WTC11 (cell line): ENCODE results near the gene CDKN2AIPNL. TPM values are rescaled to one million over a fixed set of nuclear protein-coding genes. Genes with fewer than 3 reads are reported as not detected.

Source experiments
- ATAC-seq: fragments of 200-7000 bp; cut with Tn5 transposase; 2 replicates; pipeline ENCODE4 v1.10.0; 2021; ENCODE audit warnings: mild to moderate bottlenecking, moderate library complexity
- CTCF ChIA-PET: fragments of 300-600 bp; sonication (Branson Sonifier 250); formaldehyde crosslinking; loops from one replicate; lab custom pipeline; 2021; ENCODE audit warnings: antibody characterized with exemption; lab: Charles Lee
- POLR2A ChIA-PET: fragments of 350-600 bp; sonication (Branson Sonifier 250); formaldehyde crosslinking; loops from one replicate; lab custom pipeline; 2021; ENCODE audit warnings: antibody characterized with exemption; lab: Charles Lee
- DNase-seq: peaks from one replicate; pipeline ENCODE4 v3.0.0; 2021; ENCODE audit warnings: low spot score
- H3K27ac Mint-ChIP-seq: 2 replicates; pipeline ENCODE4 v1.8.0; 2021; ENCODE audit warnings: mixed read lengths
- H3K27me3 Mint-ChIP-seq: 2 replicates; pipeline ENCODE4 v1.8.0; 2021; ENCODE audit warnings: low read depth, mild to moderate bottlenecking, moderate library complexity, mixed read lengths
- H3K36me3 Mint-ChIP-seq: 2 replicates; pipeline ENCODE4 v1.8.0; 2021; ENCODE audit warnings: mixed read lengths
- H3K4me1 Mint-ChIP-seq: 2 replicates; pipeline ENCODE4 v1.8.0; 2022; ENCODE audit warnings: mixed read lengths
- H3K4me3 Mint-ChIP-seq: 2 replicates; pipeline ENCODE4 v1.8.0; 2021; ENCODE audit warnings: mild to moderate bottlenecking, moderate library complexity, mixed read lengths
- H3K9me3 Mint-ChIP-seq: 2 replicates; pipeline ENCODE4 v1.8.0; 2021; ENCODE audit warnings: mixed read lengths
- ARID4B ChIP-seq: sonication (generic); formaldehyde crosslinking; IDR thresholded peaks from 2 replicates; pipeline ENCODE4 v1.8.0; 2023; ENCODE audit warnings: missing genetic modification reagents, mild to moderate bottlenecking, borderline replicate concordance
- ATF3 ChIP-seq: sonication (generic); formaldehyde crosslinking; conservative IDR thresholded peaks from 2 replicates; pipeline ENCODE4 v1.8.1; 2022; ENCODE audit warnings: mild to moderate bottlenecking, missing genetic modification reagents
- E2F5 ChIP-seq: sonication (generic); formaldehyde crosslinking; IDR thresholded peaks from 2 replicates; pipeline ENCODE4 v1.8.1; 2022; ENCODE audit warnings: mild to moderate bottlenecking, moderate library complexity, missing genetic modification reagents
- FOXK1 ChIP-seq: sonication (generic); formaldehyde crosslinking; IDR thresholded peaks from 2 replicates; pipeline ENCODE4 v1.8.0; 2022; ENCODE audit warnings: mild to moderate bottlenecking, moderate library complexity, missing genetic modification reagents
- GABPB1 ChIP-seq: sonication (generic); formaldehyde crosslinking; IDR thresholded peaks from 2 replicates; pipeline ENCODE4 v1.8.1; 2023; ENCODE audit warnings: mild to moderate bottlenecking, missing genetic modification reagents
- GRHL2 ChIP-seq: fragments of 250-450 bp; sonication (Bioruptor Pico); IDR thresholded peaks from 2 replicates; pipeline ENCODE4 v1.8.0; 2022; ENCODE audit warnings: mild to moderate bottlenecking, moderate library complexity; ENCODE audit not compliant: insufficient replicate concordance, severe bottlenecking
- KAT7 ChIP-seq: sonication (generic); formaldehyde crosslinking; IDR thresholded peaks from 2 replicates; pipeline ENCODE4 v1.8.1; 2023; ENCODE audit warnings: missing genetic modification reagents, mild to moderate bottlenecking, borderline replicate concordance
- MAX ChIP-seq: sonication (generic); formaldehyde crosslinking; IDR thresholded peaks from 2 replicates; pipeline ENCODE4 v1.8.0; 2022; ENCODE audit warnings: mild to moderate bottlenecking, missing genetic modification reagents
- MYBL2 ChIP-seq: sonication (generic); formaldehyde crosslinking; IDR thresholded peaks from 2 replicates; pipeline ENCODE4 v1.8.1; 2023; ENCODE audit warnings: mild to moderate bottlenecking, moderate library complexity, missing genetic modification reagents
- NFE2L1 ChIP-seq: sonication (generic); formaldehyde crosslinking; IDR thresholded peaks from 2 replicates; pipeline ENCODE4 v1.8.1; 2023; ENCODE audit warnings: missing genetic modification reagents
- NFYB ChIP-seq: sonication (generic); formaldehyde crosslinking; conservative IDR thresholded peaks from 2 replicates; pipeline ENCODE4 v1.8.0; 2022; ENCODE audit warnings: low read depth, missing genetic modification reagents
- NR1H2 ChIP-seq: sonication (generic); formaldehyde crosslinking; IDR thresholded peaks from 2 replicates; pipeline ENCODE4 v1.9.0; 2021; ENCODE audit warnings: mild to moderate bottlenecking, moderate library complexity, missing genetic modification reagents
- NR2C2 ChIP-seq: sonication (generic); formaldehyde crosslinking; IDR thresholded peaks from 2 replicates; pipeline ENCODE4 v1.8.0; 2022; ENCODE audit warnings: mild to moderate bottlenecking, missing genetic modification reagents
- PRDM15 ChIP-seq: sonication (generic); formaldehyde crosslinking; IDR thresholded peaks from 2 replicates; pipeline ENCODE4 v1.8.0; 2022; ENCODE audit warnings: missing genetic modification reagents
- SMAD4 ChIP-seq: sonication (generic); formaldehyde crosslinking; IDR thresholded peaks from 2 replicates; pipeline ENCODE4 v1.8.0; 2022; ENCODE audit warnings: mild to moderate bottlenecking, missing genetic modification reagents
- USF2 ChIP-seq: sonication (generic); formaldehyde crosslinking; IDR thresholded peaks from 2 replicates; pipeline ENCODE4 v1.8.1; 2023; ENCODE audit warnings: mild to moderate bottlenecking, missing genetic modification reagents, moderate library complexity
- ZNF219 ChIP-seq: sonication (generic); formaldehyde crosslinking; IDR thresholded peaks from 2 replicates; pipeline ENCODE4 v1.8.0; 2023; ENCODE audit warnings: missing genetic modification reagents, mild to moderate bottlenecking, borderline replicate concordance
- ZNF263 ChIP-seq: sonication (generic); formaldehyde crosslinking; IDR thresholded peaks from 2 replicates; pipeline ENCODE4 v1.8.1; 2022; ENCODE audit warnings: low read depth, mild to moderate bottlenecking, moderate library complexity, missing genetic modification reagents
- ZNF396 ChIP-seq: fragments of 250-450 bp; sonication (Bioruptor Pico); IDR thresholded peaks from 2 replicates; pipeline ENCODE4 v1.8.0; 2021; ENCODE audit warnings: mild to moderate bottlenecking, moderate library complexity, borderline replicate concordance
- ZSCAN18 ChIP-seq: fragments of 250-450 bp; sonication (Bioruptor Pico); IDR thresholded peaks from 2 replicates; pipeline ENCODE4 v2.1.2; 2022; ENCODE audit warnings: mild to moderate bottlenecking, moderate library complexity
- total RNA-seq: library from RNA; stranded (reverse); gene quantifications from 3 replicates; pipeline ENCODE4 v1.2.3, GENCODE V29; 2021

Gene CDKN2AIPNL
- total RNA-seq, 1 experiment from 2014 or later = 54.3 TPM

- H3K36me3 Mint-ChIP-seq = peaks cover 6% of the 10 kb centered on the region; the same call in 1 of the 2 replicates
- no peak overlapping the region for H3K27ac Mint-ChIP-seq
- POLR2A ChIA-PET = no interaction called here
- TF ChIP-seq USF2 (CRISPR knock-in tag) = no peak
- no peak for TF ChIP-seq FOXK1 (CRISPR knock-in tag)
- TF ChIP-seq ATF3 (CRISPR knock-in tag) = no peak
- no peak for TF ChIP-seq MAX (CRISPR knock-in tag)
- no peak for TF ChIP-seq NFE2L1 (CRISPR knock-in tag)
- no peak for TF ChIP-seq NR1H2 (CRISPR knock-in tag)
- TF ChIP-seq NR2C2 (CRISPR knock-in tag) = no peak
- no peak for TF ChIP-seq NFYB (CRISPR knock-in tag)
- no peak for TF ChIP-seq ZNF219 (CRISPR knock-in tag)
- TF ChIP-seq GRHL2 (CRISPR knock-in tag) = no peak
- no peak for TF ChIP-seq ZNF396 (CRISPR knock-in tag)
- TF ChIP-seq GABPB1 (CRISPR knock-in tag) = no peak
- no peak for TF ChIP-seq ZSCAN18
- no peak for TF ChIP-seq KAT7 (CRISPR knock-in tag)
- no peak for TF ChIP-seq E2F5 (CRISPR knock-in tag)
- TF ChIP-seq, all 79 proteins: peak for 0
- no peak for ATAC-seq
- H3K27me3 Mint-ChIP-seq = no peaks in the 10 kb centered on the region
- peaks cover 17% of the 10 kb centered on the region for H3K4me1 Mint-ChIP-seq
- DNase-seq = no peak
- CTCF ChIA-PET = no interaction called here
- H3K4me3 Mint-ChIP-seq = peak overlapping the region; percentile 13
- H3K9me3 Mint-ChIP-seq = peaks cover 7% of the 10 kb centered on the region
Observed at GRCh38 chr5:134365604-134366003, 46.1 kb downstream of the CDKN2AIPNL start.

GRCh38 chr5:134355681-134356080, 56.0 kb downstream of the CDKN2AIPNL start:
- no peaks in the 10 kb centered on the region for H3K4me1 Mint-ChIP-seq
- no peaks in the 10 kb centered on the region for H3K9me3 Mint-ChIP-seq
- CTCF ChIA-PET = interaction anchor here (0.6 kb wide), 1 partner anchor 25 kb away, joined by 3 read pairs; no protein-coding TSS in a partner anchor

More at GRCh38 chr5:134355681-134356080, 56.0 kb downstream of the CDKN2AIPNL start:
- no peak for TF ChIP-seq ZNF263 (CRISPR knock-in tag)
- no peak for TF ChIP-seq PRDM15 (CRISPR knock-in tag)
- no peak for TF ChIP-seq SMAD4 (CRISPR knock-in tag)
- no peak for TF ChIP-seq MYBL2
- no peak for TF ChIP-seq ARID4B (CRISPR knock-in tag)
- H3K27me3 Mint-ChIP-seq = no peaks in the 10 kb centered on the region
- POLR2A ChIA-PET = no interaction called here
- H3K27ac Mint-ChIP-seq = no peak overlapping the region
- ATAC-seq (no peak), DNase-seq (no peak)
- no peak overlapping the region for H3K4me3 Mint-ChIP-seq
- no peaks in the 10 kb centered on the region for H3K36me3 Mint-ChIP-seq
